Measurements from ENCODE around the gene C19orf33.
A peak's percentile ranks its signal among the peaks of the same experiment; 100 is the strongest.
"Not testable (repeated sequence)": the region's sequence is repeated elsewhere in the genome, so short reads cannot be mapped to it uniquely, and the experiment has no call there.

Gene C19orf33

GRCh38 chr19:38303517-38304351 is at the start of gene C19orf33:
Gene C19orf33 (plus strand): TSS chr19:38304251. CDS start chr19:38304262, 11 bp downstream.
- TF ChIP-seq CTCF (IDR thresholded peaks at IDR 0.05; ENCODE audit: low read length, missing control alignments): no peak
- no peak for DNase-seq (ENCODE audit: low read depth)
- H3K4me3 ChIP-seq (replicated peaks; ENCODE audit: low read depth, low read length): no peak within 1 kb of the TSS

GRCh38 chr19:38255383-38256014 is 48.6 kb upstream of the C19orf33 start:
- DNase-seq (ENCODE audit: low read depth): no peak
- TF ChIP-seq CTCF (IDR thresholded peaks at IDR 0.05; ENCODE audit: low read length, missing control alignments): no peak
- H3K4me3 ChIP-seq (replicated peaks; ENCODE audit: low read depth, low read length): peak overlapping the region; percentile 58

GRCh38 chr19:38261942-38262341 is 42.1 kb upstream of the C19orf33 start:
- H3K4me3 ChIP-seq (replicated peaks; ENCODE audit: low read depth, low read length); DNase-seq (ENCODE audit: low read depth): not testable (repeated sequence)

GRCh38 chr19:38262585-38263268 is 41.3 kb upstream of the C19orf33 start:
- no peak for DNase-seq (ENCODE audit: low read depth)
- no peak for TF ChIP-seq CTCF (IDR thresholded peaks at IDR 0.05; ENCODE audit: low read length, missing control alignments)
- no peak overlapping the region for H3K4me3 ChIP-seq (replicated peaks; ENCODE audit: low read depth, low read length)

GRCh38 chr19:38263689-38264485 is 40.2 kb upstream of the C19orf33 start:
- no peak for TF ChIP-seq CTCF (IDR thresholded peaks at IDR 0.05; ENCODE audit: low read length, missing control alignments)
- H3K4me3 ChIP-seq (replicated peaks; ENCODE audit: low read depth, low read length): peak overlapping the region; percentile 36
- DNase-seq (ENCODE audit: low read depth): peak; percentile 53

GRCh38 chr19:38264486-38265212 is 39.4 kb upstream of the C19orf33 start, which contains the start of gene SPINT2:
Gene SPINT2 (plus strand): TSS chr19:38264573. CDS start chr19:38264893, 320 bp downstream.
- H3K4me3 ChIP-seq (replicated peaks; ENCODE audit: low read depth, low read length): peak within 1 kb of the TSS; percentile 36
- no peak for DNase-seq (ENCODE audit: low read depth)
- TF ChIP-seq CTCF (IDR thresholded peaks at IDR 0.05; ENCODE audit: low read length, missing control alignments): no peak

Data from fibroblast of pulmonary artery (primary cell).